ENCODE data around the gene UPK3A.

Gene UPK3A

GRCh38 chr22:45329530-45329936 is 44.8 kb downstream of the UPK3A start:
- DNase-seq (ENCODE audit: low read depth): no peak

GRCh38 chr22:45330548-45330947 is 45.8 kb downstream of the UPK3A start:
- no peak for DNase-seq (ENCODE audit: low read depth)

- DNase-seq (ENCODE audit: low read depth): no peak
Observed at GRCh38 chr22:45331486-45331885, 46.7 kb downstream of the UPK3A start.

- DNase-seq (ENCODE audit: low read depth): no peak
Observed at GRCh38 chr22:45332001-45332400, 47.3 kb downstream of the UPK3A start.

- DNase-seq (ENCODE audit: low read depth): no peak
Observed at GRCh38 chr22:45334068-45334467, 49.3 kb downstream of the UPK3A start.

- DNase-seq (ENCODE audit: low read depth): no peak
Observed at GRCh38 chr22:45334528-45334927, 49.8 kb downstream of the UPK3A start.

- no peak for DNase-seq (ENCODE audit: low read depth)
Observed at GRCh38 chr22:45335021-45335818, 50.5 kb downstream of the UPK3A start.

- DNase-seq (ENCODE audit: low read depth): no peak
Observed at GRCh38 chr22:45335854-45336522, 51.2 kb downstream of the UPK3A start.

GRCh38 chr22:45336971-45337431 is 52.3 kb downstream of the UPK3A start:
- DNase-seq (ENCODE audit: low read depth): no peak

- no peak for DNase-seq (ENCODE audit: low read depth)
Observed at GRCh38 chr22:45337536-45337935, 52.8 kb downstream of the UPK3A start.

GRCh38 chr22:45338795-45339194 is 54.0 kb downstream of the UPK3A start:
- no peak for DNase-seq (ENCODE audit: low read depth)

GRCh38 chr22:45340323-45340722 is 55.6 kb downstream of the UPK3A start:
- no peak for DNase-seq (ENCODE audit: low read depth)

- DNase-seq (ENCODE audit: low read depth): no peak
Observed at GRCh38 chr22:45341498-45341897, 56.7 kb downstream of the UPK3A start.

GRCh38 chr22:45343143-45343542 is 58.4 kb downstream of the UPK3A start:
- no peak for DNase-seq (ENCODE audit: low read depth)

- DNase-seq (ENCODE audit: low read depth): no peak
Observed at GRCh38 chr22:45344334-45344733, 59.6 kb downstream of the UPK3A start.
